ENCODE results near the gene RAMP3.
"Not testable (repeated sequence)": the region's sequence is repeated elsewhere in the genome, so short reads cannot be mapped to it uniquely, and the experiment has no call there.

The RAMP3 gene

DNA sequence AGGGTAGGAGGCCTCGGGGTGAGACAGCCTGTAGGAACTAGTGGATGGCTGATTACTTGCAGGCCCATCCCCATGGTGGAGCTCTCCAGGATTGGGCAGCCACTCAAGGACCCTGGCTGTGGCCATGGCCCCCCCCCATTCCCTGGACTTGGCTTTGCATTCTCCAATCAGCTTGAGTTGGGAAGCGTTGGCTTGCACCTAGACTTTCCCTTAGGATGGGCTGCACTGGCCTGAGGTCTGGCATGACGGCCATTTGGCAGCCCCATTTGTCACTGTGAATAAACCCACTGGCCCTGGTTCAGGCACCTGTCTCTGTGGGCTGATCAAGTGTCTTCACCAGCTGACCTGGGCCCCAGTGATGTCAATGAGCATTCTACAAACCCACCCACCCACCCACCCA lies 41.4 kb downstream of the RAMP3 start:
- DNase-seq, result no peak

DNA sequence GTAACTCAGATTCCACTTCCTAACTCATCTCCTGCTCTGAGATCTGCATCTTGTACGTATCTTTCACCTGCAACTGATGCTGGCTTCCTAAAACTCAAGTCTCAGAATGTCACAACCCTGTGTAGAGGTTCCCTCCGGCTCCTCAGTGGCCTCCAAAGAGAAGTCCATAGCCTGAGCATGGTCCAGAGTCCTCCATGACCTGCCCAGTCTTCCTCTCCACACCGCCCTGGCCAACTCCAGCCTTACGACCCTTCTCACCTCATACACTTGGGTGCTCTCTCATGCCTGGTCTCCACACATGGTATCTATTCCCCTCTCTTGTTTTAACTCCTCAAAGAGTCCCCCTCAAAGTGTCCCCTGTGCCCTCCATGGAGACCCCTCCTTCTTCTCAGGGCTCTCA lies 41.9 kb downstream of the RAMP3 start:
- DNase-seq, result no peak

DNA sequence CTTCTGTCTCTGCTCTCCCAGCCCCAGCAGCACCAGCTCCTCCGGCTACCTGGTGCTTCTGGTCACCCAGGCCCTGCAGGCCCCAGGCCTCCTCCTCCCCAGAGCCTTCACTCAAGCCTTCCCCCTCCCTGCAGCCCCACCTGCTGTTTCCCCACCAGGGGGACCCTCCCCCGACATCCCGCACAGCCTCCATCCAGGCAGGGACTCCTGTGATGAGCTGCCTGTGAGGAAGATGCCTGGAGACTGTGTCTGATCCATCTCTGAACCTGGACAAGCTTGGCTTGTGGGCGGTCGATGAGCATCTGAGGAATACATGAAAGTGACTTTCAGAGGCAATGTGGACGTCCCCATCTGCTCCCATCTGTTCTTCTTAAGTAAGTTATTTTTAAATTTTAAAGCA lies 45.0 kb downstream of the RAMP3 start:
- no peak for DNase-seq

DNA sequence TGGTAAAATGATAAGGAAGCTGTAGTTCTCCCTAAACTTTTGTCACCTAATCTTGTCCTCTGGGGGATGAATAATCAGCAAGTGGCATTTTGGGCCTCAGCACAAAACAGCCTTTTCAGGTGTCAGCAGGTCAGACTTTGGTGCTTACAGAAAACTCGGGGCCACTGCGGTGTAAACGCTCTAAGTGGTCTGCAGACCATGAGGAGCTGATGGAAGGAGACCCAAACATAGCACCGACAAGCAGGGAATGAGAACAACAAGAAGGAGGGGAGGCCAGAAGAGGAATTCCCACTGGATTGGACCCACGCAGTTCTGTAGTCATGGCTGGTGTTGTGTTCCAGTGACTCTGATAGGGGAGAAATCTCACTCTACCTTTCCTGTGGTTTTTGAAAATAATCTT lies 45.4 kb downstream of the RAMP3 start:
- DNase-seq, result no peak

DNA sequence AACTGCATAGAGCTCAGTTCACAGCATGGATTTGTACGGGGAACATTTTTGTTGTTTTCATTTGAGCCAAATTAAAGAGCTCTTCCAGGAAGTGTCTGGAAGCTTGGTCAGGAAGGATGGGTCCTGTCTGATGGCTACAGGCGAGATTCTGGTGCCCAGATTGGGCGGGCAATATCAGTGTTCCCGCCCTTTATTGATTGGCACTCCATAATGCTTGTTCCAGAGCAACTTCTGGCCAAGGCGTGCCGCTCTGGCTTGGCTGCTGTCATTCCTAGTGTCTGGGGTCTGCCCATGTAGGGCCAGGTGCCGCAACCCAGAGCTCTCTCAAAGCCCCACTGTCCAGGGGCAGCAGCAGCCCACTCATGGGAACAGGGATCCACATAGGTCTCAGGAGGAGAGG lies 45.9 kb downstream of the RAMP3 start:
- no peak for DNase-seq

DNA sequence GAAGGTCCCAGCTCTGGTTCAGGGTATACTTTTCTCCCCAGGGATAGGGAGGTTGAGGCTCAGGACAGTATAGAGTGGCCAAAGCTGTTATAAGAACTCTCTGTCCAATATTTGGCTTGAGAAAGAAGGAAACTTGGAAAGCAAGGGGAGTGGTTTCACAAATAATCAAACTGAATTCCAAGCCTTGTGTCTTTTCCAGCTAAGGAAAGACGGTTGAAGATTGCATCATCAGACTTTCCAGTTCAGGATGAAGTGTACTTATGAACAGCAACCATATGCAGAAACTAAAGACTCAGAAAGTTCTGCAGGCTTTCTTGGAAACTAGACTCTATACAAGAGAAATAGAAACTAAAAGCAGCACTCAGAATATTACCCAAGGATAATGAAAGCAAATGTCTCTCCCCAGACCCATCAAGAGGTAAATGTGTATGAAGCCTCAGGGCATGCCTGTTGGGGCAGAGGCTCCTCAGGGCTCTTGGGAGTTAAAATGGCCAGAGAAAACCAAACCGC lies 46.4 kb downstream of the RAMP3 start:
- no peak for DNase-seq

DNA sequence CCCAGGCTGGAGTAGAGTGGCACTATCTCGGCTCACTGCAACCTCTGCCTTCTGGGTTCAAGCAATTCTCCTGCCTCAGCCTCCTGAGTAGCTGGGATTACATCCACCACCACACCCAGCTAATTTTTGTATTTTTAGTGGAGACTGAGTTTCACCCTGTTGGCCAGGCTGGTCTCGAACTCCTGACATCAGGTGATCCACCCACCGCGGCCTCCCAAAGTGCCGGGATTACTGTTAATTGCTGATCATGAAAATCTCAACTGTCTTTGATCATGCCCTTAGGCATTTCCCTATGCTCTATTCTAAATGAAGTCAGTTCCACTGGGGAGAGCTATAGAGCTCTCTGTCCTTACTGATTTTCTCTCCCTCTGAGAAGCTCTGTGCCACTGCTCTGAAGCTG lies 48.7 kb downstream of the RAMP3 start:
- DNase-seq, result not testable (repeated sequence)

DNA sequence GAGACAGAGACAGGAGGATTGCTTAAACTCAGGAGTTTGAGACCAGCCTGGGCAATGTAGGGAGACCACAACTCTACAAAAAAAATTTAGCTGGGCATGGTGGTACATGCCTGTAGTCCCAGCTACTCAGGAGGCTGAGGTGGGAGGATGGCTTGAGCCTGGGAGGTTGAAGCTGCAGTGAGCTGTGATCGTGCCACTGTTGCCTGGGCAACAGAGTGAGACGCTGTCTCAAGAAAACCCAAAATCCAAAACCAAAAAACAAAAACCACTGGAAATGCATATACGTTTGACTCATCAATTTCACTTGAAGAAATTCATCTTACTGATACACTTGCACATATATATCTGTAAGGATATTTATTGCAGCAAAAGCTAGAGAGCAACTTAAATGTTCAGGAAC lies 52.3 kb downstream of the RAMP3 start:
- DNase-seq, result not testable (repeated sequence)

DNA sequence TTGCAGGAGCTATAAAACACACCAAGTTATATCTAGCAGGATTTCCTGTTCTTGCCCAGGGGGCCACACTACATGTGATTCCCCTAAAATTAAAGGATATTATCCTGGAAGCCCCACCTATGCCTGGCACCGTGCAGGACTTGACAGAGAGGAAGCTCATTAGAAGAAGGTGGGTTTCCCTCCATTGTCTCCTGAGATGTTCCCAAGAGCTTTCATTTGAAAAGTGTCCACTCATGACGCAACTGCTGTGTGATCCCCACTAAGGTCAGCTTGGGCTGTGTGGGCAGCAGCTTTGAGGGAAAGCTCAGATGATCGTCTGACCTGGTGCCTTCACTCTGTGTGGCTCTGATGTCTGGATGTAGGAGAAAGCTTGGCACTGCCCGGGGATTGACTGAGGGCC lies 53.5 kb downstream of the RAMP3 start:
- no peak for DNase-seq

DNA sequence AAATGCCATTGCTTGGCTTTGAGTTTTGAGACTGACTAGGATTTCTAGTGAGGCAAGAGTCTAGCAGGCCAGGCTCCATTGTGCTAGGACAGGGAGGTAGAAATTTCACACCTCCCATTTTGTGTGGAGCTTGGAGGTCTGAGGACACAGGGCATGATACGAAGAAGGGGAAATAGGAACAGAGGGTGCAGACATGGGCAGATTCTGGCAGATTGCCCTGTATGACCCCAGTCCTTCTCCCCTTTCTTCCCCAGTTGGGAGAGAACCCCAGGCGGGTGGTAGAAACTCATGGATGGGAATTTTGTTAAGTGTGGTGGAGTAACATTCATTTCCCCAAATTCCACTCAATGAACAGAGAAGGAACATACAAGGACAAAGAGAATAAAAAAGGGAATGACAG lies 54.4 kb downstream of the RAMP3 start:
- DNase-seq, result no peak

DNA sequence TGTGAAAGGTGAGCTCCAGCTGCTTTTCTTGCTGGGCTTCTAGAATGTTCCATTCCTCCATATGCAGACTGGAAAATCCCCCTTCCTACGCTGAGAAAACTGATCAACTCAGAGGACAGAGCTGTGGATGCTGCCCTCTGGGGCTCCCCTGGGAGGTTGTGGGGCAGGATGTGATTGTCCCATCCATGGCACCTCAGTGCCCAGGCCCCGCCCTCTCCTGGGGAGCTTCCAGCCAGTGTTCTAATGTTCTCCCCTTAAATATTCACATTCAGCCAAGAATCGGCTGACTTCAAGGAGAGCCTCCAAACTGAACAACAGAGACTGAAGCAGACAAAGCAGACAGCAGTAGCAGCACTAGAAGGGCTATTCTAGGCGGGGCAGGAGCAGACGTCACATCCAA lies 55.0 kb downstream of the RAMP3 start:
- DNase-seq, result no peak

DNA sequence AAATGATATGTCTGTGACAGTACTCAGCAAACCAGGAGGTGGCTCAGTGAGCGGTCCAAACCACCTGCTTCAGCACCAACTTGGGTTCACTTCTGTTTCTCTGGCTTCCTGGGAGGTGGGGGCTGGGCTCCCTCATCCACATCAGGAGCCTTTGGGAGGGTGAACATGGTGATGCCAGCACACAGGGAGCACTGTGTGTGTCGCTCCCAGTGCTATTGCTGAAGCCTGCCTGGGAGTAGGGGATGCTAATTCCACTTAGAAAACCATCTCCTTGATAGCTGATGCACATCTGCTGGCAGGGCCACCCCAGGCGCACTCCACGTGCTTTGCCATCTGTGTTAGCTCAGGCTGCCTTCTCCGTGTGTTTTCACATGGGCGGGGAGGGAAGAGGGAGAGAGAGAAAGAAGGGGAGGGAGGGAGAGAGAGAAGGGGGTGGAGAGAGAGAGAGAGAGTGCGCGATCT lies 58.0 kb downstream of the RAMP3 start:
- no peak for DNase-seq

DNA sequence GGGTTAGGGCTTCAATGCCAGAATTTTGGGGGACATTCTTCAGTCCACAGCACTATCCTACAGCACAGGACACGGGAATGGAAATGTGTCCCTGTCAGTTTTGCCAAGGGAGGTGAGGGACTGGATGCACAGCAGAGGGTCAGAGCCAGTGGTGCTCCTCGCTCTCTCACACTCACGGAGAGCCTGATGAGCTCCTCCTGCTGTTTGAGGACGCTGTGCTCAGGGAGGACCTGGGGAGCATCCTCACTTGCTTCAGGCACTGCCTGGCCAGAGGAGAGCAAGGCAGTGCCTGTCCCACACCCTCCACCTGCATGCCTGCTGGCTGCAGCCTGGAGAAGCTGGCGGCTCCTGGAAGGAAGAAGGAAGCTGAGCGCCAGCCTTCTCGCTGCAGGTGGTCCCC lies 58.6 kb downstream of the RAMP3 start:
- DNase-seq, result no peak

DNA sequence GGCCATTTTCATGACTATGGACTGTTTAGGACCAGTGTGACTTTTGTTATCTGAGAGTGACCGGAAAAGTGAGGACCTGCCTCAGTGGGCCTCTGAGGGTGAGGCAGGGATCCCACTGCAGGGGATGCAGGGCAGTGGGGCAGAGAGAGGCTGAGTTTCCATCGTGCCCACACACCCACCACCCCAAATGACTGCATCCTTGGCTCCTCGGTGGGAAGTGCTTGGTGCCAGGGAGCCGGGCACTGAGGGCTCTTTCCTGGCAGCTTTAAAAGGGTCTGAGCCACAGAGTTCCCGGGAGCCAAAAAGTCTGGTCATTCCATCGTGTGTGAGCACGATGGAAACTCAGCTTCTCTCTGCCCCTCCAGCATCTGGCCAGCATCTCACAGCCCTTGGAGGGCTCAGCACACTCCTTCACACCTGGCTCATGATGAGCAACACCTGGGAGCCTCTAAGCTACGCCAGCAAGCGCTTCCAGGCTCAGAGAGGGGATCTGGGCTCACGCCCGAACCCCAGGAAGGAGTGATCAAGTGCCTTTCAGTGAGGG lies 59.1 kb downstream of the RAMP3 start:
- no peak for DNase-seq

DNA sequence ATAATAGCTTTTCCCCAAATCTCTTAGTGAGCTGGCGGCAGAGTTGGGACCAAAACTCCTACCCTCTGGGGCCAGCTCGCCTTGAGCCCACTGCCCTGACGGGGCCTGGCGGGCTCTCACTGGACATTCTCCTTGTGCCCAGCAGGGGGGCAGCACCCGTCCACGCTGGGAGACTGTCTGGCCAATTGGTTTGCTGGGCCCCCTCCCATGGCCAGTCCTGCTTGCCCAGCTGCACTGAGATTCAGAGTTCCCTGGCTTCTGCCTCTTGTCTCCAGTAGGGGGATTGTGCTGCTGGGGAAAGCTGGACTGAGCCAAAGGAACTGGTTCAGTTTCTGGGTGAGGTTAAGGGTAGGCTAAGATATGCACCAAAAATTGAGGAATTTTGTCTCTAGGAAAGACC lies 59.8 kb downstream of the RAMP3 start:
- no peak for DNase-seq

DNA sequence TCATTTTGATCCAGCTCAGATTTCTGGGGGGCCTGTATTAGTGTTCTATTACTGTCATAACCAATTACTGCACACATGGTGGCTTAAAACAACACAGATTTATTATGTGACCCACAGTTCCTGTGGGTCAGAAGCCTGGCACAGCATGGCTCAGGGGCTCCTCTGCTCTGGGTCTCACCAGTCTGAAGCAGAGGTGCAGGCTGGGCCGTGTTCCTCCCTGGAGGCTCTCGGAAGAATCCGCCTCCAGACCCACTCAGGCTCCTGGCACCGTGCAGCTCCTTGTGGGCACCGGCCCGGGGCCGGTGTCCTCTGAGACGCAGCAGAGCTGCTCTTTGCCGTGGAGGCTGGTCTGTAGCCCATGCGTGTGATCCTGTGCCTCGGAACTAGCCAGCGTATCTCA lies 61.5 kb downstream of the RAMP3 start:
- no peak for DNase-seq

DNA sequence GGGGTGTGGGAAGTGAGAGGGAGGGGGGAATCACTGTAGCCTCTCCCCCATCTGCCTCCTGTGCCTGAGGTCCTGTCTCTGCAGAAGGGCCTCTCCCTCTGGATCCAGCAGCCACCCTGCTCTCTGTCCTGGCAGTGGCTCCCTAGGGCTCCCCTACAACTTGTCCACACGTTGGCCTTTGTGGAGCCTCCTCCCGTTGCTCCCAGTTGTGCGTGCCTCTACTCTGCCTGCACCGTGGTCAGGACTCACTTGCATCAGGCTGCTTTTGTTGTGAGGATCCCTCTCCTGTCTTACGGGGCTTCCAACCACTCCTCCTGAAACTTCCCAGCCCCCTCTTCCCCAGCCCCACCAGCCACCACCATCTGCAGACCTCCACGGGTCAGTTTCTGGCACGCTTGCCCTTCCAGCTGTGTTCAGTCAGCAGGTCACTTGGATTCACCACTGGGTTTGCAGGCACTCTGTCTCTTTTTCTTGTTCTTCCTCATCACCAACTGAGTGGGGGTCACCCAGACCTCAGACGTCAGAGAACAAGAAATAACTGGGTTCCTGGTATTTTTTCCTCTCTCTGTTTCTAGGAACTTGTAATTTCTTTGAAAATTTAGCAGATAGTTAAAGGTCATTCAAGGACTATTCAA lies 62.3 kb downstream of the RAMP3 start:
- DNase-seq, result no peak

DNA sequence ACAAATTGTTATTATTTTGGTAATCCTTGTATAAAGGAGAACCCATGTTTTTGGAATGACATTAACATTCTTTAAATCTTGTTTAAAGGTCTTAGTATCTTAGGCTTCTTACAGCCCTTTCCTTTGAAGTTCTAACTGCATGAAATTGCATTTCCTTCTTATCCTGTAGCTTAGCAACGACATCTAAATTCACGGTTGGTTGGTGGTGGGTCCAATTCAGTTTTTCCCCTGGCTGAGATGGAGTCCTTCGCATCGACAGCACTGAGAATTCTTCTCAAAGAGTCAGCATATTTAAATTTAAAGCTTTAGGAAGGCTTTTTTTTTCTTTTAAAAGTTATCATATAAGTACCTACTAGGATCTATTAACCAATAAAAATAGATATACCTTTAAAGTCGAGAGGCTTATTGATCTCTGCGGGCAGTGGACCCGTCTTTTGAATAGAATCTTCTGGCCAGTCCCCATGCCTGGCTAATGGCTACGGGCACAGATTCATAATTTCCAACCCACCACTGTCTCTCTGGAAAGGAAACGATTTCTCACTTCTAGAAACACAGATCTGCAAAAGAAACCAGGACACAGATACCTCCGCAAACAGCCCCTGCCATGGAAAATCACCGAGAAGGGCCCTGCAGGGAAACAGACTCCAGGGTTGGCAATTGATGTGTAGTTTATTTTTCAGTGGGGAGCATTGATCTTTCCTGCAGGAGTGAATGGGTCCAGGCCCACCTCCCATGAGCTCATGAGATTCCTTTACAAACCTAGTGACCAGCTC lies 63.4 kb downstream of the RAMP3 start:
- DNase-seq, result no peak

DNA sequence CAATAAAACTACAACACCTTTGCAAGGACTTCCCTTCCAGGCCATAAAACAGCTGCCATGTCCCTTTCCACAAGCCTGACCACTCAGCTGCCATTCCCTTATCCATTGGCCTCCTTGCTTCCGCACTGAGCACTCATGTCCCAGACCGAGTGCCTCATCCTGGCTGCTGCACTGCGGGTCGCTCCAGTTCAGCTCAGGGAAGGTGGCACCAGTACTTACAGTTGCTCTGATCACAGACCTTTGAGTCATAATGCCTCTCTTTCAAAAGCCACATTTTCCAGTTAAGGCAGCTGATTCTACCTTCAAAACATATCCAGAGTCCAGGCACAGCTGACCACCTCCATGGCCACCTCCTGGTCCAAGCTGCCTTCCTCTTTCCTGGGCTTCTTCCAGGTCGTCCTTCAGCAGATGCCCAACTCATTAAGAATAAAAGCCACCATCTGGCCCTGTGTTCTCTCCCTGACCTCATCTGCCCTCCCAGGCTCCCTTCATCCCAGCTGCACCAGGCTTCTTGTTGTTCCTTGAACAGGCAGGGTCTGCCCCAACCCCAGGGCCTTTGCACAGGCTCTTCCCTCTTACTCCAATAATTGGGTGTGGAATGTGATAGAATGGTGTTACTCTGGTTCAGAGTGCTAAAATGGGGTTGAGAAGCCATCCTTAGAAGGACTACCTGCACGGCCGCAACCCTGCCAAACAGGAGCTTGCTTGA lies 64.5 kb downstream of the RAMP3 start:
- no peak for DNase-seq

DNA sequence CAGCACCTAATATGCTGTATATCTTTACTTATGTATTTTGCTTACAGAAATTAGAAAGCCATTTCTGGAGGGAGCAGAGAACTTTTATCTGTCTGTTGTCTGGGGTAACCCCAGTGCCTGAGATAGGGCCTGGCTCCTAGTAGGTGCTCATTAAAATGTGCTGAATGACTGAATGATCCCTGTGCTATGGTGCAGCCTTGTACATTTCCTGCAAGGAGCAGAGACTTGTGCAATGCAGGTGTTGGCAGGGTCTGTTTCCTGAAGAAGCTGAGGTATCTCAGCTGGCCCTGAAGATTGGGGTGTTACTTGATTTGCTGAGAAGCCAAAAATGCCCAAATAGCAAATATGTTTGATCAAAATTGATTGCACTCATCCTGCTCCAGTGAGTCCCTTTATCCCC lies 65.5 kb downstream of the RAMP3 start:
- no peak for DNase-seq

DNA sequence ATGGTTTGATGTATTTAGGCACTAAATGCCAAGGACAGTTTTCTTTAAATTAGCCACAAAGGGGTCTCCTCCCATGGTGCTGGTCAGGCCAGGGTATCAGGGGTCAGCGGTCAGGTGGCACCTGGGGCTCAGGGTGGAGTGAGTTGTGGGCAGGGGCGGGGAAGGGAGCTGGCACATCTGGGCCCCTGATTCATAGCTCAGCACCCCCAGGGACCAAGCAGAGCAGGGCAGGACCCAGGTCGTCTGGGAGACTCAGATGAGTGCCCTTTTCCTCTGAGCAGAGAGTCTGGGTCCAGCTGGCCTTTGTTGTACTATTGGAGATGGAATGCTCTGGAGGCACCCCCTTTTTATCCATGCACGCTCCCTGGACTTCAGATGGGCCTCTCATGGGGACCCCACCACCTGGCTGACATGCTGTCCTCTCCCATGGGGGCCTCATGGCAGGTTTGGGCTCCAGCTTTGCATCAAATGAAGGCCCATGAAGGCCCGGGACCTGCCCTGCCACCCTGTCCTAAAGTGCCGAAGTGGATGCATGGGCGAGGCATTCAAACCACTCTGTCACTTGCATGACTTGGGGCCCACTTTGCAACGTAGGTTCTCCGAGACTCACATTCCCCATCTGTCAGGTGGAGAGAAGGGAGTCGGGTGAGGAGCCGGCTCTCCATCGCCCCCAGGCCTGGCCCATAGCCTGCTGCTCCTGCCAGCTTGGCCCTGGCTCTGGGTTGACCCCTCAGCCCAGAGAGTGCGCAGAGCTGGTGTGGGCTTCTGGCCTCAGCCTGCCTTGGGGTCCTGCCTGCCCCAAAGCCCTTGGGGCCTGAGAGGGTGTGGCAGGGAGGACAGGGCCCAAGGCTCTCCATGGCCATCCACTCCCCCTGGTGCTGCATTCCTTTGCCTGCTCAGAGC lies 66.4 kb downstream of the RAMP3 start:
- no peak for DNase-seq

DNA sequence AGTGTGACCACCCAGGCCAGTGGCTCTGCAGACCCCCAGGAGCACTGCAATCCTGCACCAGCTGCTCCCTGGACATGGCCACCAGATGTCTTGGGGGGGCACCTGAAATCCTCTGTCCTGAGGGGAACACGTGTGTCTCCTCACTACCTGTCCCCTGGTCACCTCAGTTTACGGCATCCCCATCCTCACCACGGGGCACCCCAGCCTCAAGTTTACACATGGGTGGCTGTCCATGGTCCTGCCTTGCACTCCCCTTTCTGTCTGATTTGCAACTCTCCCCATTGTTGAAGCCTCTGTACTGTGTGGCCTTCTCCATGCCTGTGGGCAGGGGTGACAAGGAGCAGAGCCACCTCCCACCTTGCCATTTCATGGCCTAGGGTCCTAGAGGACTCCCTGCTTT lies 67.2 kb downstream of the RAMP3 start:
- no peak for DNase-seq
